Measurements from ENCODE around the gene LIN28B.
"Not testable (repeated sequence)": the region's sequence is repeated elsewhere in the genome, so short reads cannot be mapped to it uniquely, and the experiment has no call there.

LIN28B gene

GRCh38 chr6:104949206-104949605 lies 7.7 kb upstream of the LIN28B start:
- no peak for DNase-seq (ENCODE audit: low read depth)
- no peak for TF ChIP-seq CTCF (IDR thresholded peaks at IDR 0.05; ENCODE audit: control insufficient read depth, insufficient read depth, low read depth, low read length, missing control alignments)

GRCh38 chr6:104951677-104952076 lies 5.2 kb upstream of the LIN28B start:
- H3K4me3 ChIP-seq (ENCODE audit: control insufficient read depth, low read depth, low read length), result no peak overlapping the region
- no peak for TF ChIP-seq CTCF (IDR thresholded peaks at IDR 0.05; ENCODE audit: control insufficient read depth, insufficient read depth, low read depth, low read length, missing control alignments)
- DNase-seq (ENCODE audit: low read depth), result no peak

More at GRCh38 chr6:104949206-104949605, 7.7 kb upstream of the LIN28B start:
- H3K4me3 ChIP-seq (ENCODE audit: control insufficient read depth, low read depth, low read length), result no peak overlapping the region

- no peak overlapping the region for H3K4me3 ChIP-seq (ENCODE audit: control insufficient read depth, low read depth, low read length)
- TF ChIP-seq CTCF (IDR thresholded peaks at IDR 0.05; ENCODE audit: control insufficient read depth, insufficient read depth, low read depth, low read length, missing control alignments), result no peak
- no peak for DNase-seq (ENCODE audit: low read depth)
These were observed 4.0 kb upstream of the LIN28B start for GRCh38 chr6:104952911-104953399.

- DNase-seq (ENCODE audit: low read depth); H3K4me3 ChIP-seq (ENCODE audit: control insufficient read depth, low read depth, low read length): not testable (repeated sequence)
These were observed 3.3 kb upstream of the LIN28B start for GRCh38 chr6:104953400-104954189.

- no peak for TF ChIP-seq CTCF (IDR thresholded peaks at IDR 0.05; ENCODE audit: control insufficient read depth, insufficient read depth, low read depth, low read length, missing control alignments)
- no peak overlapping the region for H3K4me3 ChIP-seq (ENCODE audit: control insufficient read depth, low read depth, low read length)
- DNase-seq (ENCODE audit: low read depth), result no peak
These were observed 2.6 kb upstream of the LIN28B start for GRCh38 chr6:104954190-104954797.

GRCh38 chr6:104955491-104955890 lies 1.4 kb upstream of the LIN28B start:
- no peak overlapping the region for H3K4me3 ChIP-seq (ENCODE audit: control insufficient read depth, low read depth, low read length)
- TF ChIP-seq CTCF (IDR thresholded peaks at IDR 0.05; ENCODE audit: control insufficient read depth, insufficient read depth, low read depth, low read length, missing control alignments), result no peak
- DNase-seq (ENCODE audit: low read depth), result no peak
